Measurements from ENCODE around the gene FASTKD3.

The FASTKD3 gene

DNA sequence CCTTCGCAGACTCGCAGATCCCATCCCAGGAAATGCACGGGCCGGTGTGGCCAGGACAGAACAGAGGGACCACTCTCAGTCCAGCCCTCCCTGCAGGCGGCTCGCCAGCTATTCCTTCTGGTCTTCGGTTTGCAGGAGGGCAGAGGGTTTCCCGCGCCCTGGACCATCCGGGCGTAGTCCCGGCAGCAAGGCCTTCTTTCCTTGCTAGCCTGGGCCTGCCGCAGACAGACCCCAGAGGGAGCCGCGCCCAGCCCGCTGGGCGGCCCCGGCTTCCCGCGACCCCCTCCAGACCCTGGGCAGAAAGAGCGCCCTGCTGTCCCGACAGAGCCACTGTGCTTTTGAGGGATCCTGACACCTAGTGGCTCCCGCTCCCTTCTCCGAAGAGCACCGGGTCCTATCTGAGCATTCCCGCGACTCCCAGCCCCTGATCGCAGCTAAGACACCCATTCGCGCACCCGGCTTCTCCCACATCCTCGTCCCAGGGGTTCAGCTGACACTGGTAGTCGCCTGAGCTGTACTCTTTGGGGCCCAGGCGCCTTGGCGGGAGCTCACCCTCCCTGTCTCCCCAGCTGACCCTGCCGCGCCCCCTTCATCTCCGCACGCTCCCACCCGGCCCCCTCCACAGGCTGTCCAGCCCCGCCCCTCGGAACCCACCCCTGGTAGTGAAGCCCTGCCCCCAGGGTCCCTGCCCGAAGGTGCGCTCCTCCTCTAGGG lies 19.0 kb downstream of the FASTKD3 start:
- DNase-seq: no peak

DNA sequence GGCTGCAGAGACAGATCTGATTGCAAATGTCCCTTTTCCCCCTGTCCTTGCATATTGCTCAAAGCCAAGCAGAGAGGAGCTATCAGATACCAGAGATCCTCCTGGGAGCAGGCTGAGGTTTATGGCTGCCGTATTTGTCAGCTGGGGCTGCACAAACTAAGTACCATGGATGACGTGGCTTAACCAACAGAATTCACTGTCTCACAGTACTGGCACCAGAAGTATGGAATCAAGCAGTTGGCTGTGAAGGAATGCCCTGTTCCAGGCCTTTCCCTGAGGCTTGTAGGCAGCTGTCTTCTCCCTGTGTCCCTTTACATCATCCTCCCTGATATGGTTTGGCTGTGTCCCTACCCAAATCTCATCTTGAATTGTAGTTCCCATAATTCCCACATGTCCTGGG lies 20.5 kb downstream of the FASTKD3 start:
- no peak for DNase-seq

DNA sequence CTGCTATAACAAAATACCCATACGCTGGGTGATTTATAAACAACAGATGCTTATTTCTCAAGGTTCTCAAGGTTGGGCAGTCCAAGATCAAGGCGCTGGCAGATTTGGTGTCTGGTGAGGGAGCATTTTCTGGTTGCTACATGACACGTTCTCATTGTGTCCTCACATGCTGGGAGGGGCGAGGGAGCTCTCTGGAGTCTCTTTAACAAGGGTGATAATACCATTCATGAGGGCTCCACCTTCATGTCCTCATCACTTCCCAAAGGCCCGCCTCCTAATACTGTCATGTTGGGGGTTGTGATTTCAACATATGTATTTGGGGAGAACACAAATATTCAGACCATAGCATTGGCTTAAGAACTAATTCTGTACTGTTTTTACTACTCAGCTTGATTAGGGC lies 22.5 kb downstream of the FASTKD3 start:
- no peak for DNase-seq

DNA sequence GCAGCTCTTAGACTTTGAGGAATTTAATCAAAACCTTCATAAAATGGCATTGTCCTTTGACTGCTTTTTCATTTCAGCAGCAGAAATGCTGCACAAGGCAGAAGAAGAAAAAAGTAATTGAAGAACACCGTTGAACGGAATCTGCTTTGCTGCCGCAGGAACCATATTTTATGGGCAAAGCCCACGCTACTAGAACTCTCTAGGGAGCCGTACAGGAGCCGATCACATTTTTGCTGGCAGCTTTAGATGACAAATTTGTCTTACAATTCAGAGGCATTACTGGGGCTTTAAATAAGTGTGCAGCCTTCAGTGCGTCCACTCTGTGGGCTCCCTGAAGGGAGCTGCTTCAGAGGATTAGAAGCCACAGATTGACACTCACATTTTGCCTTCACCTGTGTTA lies 23.3 kb downstream of the FASTKD3 start:
- DNase-seq: no peak

DNA sequence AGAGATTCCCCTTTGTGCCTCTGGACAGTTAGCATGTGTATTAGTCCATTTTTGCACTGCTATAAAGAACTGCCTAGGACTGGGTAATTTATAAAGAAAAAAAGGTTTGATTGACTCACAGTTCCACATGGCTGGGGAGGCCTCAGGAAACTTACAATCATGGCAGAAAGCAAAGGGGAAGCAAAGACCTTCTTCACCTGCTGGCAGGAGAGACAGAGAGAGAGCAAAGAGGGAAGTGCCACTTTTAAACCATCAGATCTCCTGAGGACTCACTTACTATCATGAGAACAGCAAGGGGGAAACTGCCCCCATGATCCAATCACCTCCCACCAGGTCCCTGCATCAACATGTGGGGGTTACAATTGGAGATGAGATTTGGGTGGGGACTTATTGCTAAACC lies 23.9 kb downstream of the FASTKD3 start:
- DNase-seq: no peak

DNA sequence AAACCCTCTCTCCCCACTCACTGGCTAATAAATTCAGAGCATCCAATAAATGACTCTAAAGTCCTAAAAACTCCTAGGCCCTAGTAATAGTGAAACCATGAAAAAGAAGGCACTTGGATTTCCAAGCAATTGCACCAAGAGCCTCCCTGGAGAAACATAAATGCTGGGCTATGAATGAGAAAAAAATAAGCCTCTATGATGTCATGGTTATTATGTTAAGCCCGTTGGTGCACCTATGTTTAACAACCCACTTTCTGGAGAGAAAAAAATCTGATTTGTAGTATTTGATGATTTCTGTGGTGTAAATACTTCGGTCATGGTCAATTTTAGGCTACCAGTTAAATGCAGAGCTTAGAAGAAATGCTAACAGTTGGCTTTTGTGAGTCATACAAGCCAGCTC lies 26.3 kb downstream of the FASTKD3 start:
- DNase-seq: no peak

DNA sequence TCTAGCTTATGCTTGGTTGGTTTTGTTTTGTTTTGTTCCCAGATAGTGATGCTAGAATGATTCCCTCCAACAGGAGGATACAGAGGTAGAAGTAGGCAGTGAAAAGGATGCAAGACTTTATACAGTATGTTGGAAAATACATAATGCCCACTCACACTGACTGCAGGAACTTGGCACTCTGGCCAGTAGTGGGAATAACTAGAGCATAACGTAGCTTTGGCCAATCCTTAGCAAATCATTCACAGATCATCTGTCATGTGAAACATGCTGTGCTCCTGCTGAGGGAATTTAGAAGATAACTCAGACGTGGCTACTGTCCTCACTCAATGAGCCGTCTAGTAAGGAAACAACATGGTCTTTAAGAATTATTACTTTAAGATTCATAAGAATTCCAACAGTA lies 31.4 kb downstream of the FASTKD3 start:
- no peak for DNase-seq

DNA sequence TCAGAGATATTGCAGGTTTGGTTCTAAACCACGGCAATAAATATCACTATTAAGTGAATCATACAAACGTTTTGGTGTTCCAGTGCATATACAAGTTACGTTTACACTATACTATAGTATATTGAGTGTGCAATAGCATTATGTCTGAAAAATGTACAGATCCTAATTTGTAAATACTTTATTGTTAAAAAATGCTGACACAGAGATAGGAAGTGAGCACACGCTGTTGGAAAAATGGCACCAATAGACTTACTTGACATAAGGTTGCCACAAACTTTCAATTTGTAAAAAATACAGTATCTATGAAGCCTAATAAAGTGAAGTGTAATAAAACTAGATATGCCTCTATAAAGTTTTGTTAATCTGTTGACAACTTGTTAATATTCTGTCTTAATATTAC lies 33.8 kb downstream of the FASTKD3 start:
- DNase-seq: no peak

DNA sequence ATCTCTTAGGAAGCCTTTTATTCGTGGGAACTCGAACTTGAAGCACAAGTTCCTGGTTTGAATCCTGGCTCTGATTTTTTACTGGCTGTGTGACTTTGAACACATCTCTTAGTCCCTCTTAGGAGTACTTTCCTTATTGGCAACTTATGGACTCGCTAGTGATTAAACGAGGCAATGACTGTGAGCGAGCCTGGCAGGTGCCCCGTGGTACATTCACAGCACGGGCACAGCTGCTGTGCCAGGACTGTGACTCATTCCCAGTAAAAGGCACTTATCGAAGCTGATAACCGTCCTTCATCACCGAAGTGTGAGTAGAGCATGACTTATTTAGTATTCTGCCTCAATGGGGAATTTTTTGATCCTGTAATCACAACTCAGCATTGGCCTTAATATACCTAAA lies 40.6 kb downstream of the FASTKD3 start:
- DNase-seq: no peak

DNA sequence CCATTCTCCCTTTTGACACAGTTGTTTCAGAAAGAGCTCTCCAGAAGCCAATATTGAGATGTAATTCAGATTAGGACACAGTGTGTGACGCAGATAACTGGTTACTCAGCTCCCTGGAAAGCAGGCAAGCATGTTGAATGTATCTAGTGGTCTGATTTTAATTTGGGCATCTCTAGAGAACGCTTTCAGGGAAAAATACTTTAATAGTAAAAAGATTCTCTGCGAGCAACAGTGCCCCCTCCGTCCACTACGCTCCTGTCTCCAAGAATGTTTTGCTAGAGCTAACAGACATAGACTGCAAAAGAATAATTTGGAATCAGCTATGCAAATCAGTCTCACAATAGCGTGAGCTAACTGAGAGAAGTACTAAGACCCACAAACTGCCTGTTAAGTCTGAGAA lies 41.2 kb downstream of the FASTKD3 start:
- DNase-seq: no peak

DNA sequence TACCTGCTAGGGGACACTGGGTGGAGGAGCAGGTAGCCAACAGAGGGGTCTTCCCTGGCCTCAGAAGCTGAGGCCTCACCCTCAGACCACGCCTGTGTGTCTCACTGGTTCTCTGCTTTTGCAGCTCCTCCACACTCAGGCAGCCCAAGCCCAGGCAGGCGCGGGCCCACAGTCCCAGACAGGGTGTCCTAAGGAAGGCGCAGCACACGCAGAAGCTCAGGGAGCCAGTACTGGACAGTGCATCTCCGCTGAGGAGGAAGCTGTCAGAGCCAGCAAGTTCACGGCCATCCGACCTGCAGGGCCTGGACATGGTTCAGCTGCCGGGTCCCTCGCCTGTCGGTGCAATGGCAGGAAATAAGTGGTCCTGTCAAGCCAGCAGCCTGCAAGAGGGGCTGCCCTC lies 43.2 kb downstream of the FASTKD3 start:
- DNase-seq: no peak

DNA sequence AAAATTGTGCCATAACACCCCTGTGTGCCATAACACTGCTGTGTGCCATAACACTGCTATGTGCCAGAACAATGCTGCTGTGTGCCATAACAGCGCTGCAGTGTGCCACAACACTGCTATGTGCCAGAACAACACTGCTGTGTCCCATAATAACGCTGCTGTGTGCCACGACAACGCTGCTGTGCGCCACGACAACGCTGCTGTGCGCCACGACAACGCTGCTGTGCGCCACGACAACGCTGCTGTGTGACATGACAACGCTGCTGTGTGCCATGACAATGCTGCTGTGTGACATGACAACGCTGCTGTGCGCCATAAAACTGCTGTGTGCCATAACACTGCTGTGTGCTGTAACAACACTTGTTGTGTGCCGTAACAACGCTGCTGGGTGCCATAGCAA lies 43.8 kb downstream of the FASTKD3 start:
- DNase-seq: no peak

DNA sequence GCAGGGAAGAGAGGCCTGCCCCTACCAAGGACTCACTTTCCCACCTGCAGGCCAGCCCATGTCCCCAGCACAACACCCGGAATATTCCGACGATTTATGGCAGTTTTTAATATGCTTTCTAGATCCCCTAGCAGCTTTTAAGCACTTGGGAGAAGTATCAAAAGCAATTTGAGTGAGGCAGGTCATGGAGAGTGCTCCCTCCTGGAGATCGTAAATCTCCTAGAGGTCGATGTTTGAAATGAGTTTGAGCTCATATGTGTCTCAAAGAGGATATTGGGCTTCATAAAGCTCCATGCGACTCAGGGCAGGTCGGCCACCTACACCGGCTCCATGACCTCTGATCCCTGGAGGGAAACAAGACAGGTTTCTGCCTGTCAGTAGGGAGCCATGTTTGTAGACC lies 45.2 kb downstream of the FASTKD3 start:
- no peak for DNase-seq

DNA sequence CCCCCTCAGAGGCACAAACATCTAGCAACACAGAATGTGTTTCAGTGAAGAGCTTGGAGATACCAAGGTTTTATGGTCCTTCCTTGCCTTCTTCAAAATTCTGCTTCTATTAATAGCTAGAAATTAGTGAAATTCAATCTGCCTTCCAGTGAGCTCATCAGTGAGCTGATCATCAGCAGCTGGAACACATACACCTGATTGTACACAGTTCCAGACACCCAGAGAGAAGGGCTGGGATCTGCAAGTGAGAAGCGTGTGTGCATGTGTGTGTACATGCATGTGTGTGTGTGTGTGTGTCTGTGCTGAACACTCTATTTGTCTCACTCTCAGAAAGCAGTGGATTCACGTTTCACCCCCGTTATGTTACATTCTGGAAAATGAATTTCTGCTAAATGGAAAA lies 46.4 kb downstream of the FASTKD3 start:
- DNase-seq: no peak

DNA sequence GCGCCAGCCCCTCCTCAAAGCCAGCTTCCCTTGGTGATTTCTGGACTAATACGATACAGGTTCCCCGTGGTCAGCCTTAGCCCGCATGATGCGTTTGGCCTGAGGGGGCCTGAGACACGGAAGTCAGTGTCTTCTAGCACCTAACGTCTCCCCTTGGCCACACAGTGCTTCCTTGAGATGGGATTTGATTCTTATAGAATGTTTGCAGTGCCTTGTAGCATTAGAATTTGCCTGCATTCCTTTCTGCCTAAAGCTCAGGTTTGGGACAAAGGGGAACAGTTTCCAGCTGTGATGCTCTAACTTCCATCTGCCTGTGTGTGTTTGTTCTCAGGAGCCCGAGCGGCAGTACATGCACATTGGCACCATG lies 52.3 kb downstream of the FASTKD3 start:
- DNase-seq: no peak

DNA sequence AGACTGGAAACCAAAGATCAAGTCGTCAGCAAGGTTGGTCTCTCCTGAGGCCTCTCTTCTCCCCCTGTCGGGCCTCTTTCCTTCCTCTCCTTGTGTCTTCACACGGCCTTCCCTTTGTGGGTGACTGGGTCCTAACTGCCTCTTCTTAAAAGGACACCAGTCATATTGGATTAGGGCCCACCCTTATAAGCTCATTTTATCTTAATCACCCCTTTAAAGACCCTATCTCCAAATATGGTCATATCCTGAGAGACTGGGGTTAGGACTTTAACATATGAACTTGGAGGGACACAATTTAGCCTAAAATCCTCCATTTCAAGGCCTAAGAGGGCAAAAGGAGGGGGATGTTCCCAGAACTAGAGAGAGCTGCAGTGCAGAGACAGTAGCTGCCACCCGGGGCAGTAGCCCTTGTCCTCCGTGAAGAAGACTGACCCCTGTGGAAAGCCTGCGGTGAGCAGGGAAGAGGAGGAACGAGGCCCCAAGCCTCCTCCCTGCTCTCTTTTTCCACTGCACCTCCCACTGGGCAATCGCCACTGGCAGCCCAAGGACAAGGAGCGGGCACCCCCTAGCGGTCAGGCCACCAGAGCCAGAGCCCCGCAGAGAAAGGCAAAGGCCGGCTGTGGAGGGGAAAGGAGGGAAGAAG lies 52.8 kb downstream of the FASTKD3 start:
- DNase-seq: peak; percentile 82

DNA sequence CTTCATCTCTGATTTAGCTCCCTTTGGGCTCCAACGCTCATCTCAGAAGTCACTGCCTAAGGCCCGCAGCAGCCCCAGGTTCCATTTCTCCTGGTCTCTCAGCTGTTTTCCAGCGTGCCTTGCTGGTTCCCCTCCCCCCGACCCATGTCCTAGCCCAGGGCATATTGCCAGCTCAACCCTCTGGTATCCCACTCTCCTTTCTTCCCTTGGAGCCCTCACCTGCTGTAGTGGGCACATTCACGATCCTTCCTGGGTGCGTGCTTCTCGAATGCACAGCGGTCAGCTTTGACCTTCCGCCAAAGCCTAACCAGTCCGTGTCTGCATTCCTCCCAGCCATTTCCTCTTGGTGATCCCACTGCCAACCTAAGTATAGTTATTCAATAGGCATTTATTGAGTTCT lies 54.0 kb downstream of the FASTKD3 start:
- DNase-seq: no peak

DNA sequence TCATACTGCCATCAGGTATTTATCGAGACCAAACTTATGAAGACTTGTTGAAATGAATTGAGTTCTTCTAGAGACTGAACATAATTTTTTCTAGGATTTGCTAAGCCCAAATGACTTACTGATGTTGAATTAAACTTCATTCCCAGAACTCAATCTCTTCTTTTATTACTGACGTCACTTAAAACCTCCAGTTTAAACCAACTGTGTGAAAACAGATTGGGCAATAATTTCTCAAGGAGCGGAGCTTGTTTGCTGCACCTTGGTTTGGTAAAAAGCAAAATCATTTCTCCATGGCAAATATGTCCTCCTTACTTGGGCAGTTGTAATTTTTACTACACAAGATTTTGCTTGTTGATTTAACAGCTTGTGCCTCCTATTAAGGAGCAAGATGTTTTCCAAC lies 55.3 kb downstream of the FASTKD3 start:
- no peak for DNase-seq

DNA sequence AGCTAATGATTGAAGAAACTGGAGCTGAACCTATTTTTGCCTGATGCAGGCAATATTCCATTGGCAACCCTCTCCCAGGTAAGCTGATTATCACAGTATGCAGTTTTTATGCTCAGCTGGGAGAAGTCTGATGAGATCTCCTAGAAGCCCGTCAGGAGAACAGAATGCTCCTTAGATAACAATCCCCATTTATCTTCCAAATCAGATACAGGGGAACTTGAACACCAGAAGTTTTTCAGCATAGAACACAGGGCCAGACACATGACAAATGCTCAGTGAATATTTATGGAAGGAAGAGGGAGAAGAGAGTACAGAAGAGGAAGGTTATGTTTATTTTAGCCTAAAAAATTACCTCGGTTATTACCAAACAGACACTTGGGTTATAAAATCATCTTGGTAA lies 55.8 kb downstream of the FASTKD3 start:
- DNase-seq: no peak

DNA sequence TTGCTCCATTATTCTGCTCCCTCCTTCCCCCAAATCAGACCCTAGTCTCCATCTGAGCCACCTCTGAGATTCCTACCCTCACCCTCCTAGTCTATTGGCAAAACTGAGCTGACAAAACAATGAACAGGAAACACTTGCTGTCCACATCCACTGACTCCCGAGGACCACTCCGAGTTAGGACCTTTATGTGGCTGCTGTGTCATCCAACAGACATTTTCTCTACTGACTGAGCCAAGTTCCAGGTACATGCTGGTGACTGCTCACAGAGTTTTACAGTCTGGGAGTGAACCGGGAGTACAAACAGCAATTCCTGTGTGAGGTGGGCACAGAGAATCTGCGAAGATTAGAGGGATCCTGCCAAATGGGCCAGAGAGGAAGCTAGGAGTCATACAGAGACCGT lies 57.1 kb downstream of the FASTKD3 start:
- DNase-seq: no peak
